Neural progenitor cell (in vitro differentiated cells): ENCODE data around the gene SLC5A8. TPM values are rescaled to one million over a fixed set of nuclear protein-coding genes. Genes with fewer than 3 reads are reported as not detected.

Experiments used
- DNase-seq: peaks from one replicate; pipeline ENCODE4 v3.0.0-alpha.2; 2016; ENCODE audit warnings: low spot score
- H2AFZ ChIP-seq: fragments of 200-600 bp; sonication (generic); replicated peaks from 2 replicates; pipeline ENCODE4 v1.6.1; 2016; ENCODE audit warnings: antibody characterized with exemption
- H3F3A ChIP-seq: fragments of 200-600 bp; sonication (generic); 2 replicates; pipeline ENCODE4 v1.6.1; 2016; ENCODE audit warnings: antibody characterized with exemption, low read depth
- H3K27ac ChIP-seq: fragments of 200-600 bp; sonication (generic); 2 replicates; pipeline ENCODE4 v1.5.1; 2016; ENCODE audit warnings: mild to moderate bottlenecking
- H3K27me3 ChIP-seq: fragments of 200-600 bp; sonication (generic); 2 replicates; pipeline ENCODE4 v1.6.1; 2016; ENCODE audit warnings: mild to moderate bottlenecking, moderate library complexity
- H3K36me3 ChIP-seq: fragments of 200-600 bp; sonication (generic); 2 replicates; pipeline ENCODE4 v1.5.1; 2016
- H3K4me1 ChIP-seq: fragments of 200-600 bp; sonication (generic); 2 replicates; pipeline ENCODE4 v1.6.1; 2016; ENCODE audit warnings: mixed run types
- H3K4me2 ChIP-seq: fragments of 200-600 bp; sonication (generic); 2 replicates; pipeline ENCODE4 v1.6.1; 2016
- H3K4me3 ChIP-seq: fragments of 200-600 bp; sonication (generic); 2 replicates; pipeline ENCODE4 v1.5.1; 2016
- H3K79me2 ChIP-seq: fragments of 200-600 bp; sonication (generic); 2 replicates; pipeline ENCODE4 v1.6.1; 2016; ENCODE audit warnings: low read depth
- H3K9ac ChIP-seq: fragments of 200-600 bp; sonication (generic); 2 replicates; pipeline ENCODE4 v1.6.1; 2016
- H3K9me3 ChIP-seq: fragments of 200-600 bp; sonication (generic); 2 replicates; pipeline ENCODE4 v1.5.1; 2016; ENCODE audit warnings: low read depth
- H4K20me1 ChIP-seq: fragments of 200-600 bp; sonication (generic); 2 replicates; pipeline ENCODE4 v1.6.1; 2016; ENCODE audit warnings: low read depth
- H3K27ac Mint-ChIP-seq: 3 replicates; pipeline ENCODE4 v1.8.0; 2021; ENCODE audit warnings: mixed read lengths
- H3K27me3 Mint-ChIP-seq: 2 replicates; pipeline ENCODE4 v1.8.0; 2022; ENCODE audit warnings: low read depth, mild to moderate bottlenecking, inconsistent platforms, moderate library complexity, mixed read lengths; ENCODE audit not compliant: insufficient read depth
- H3K36me3 Mint-ChIP-seq: 3 replicates; pipeline ENCODE4 v1.8.0; 2021; ENCODE audit warnings: mixed read lengths
- H3K4me1 Mint-ChIP-seq: 3 replicates; pipeline ENCODE4 v1.8.0; 2021; ENCODE audit warnings: mixed read lengths
- H3K4me3 Mint-ChIP-seq: 3 replicates; pipeline ENCODE4 v1.8.0; 2021; ENCODE audit warnings: mild to moderate bottlenecking, moderate library complexity, mixed read lengths
- H3K9me3 Mint-ChIP-seq: 3 replicates; pipeline ENCODE4 v1.8.0; 2020; ENCODE audit warnings: mixed read lengths
- CTCF ChIP-seq: fragments of 200-600 bp; sonication (generic); IDR thresholded peaks from 2 replicates; pipeline ENCODE4 v1.5.1; 2017; ENCODE audit warnings: antibody characterized with exemption, mild to moderate bottlenecking
- EZH2 ChIP-seq: fragments of 200-600 bp; sonication (generic); IDR thresholded peaks from 2 replicates; pipeline ENCODE4 v1.6.1; 2017; ENCODE audit warnings: antibody characterized with exemption, mild to moderate bottlenecking, moderate library complexity
- EZH2phosphoT487 ChIP-seq: fragments of 200-600 bp; sonication (generic); IDR thresholded peaks from 2 replicates; pipeline ENCODE4 v1.6.1; 2017; ENCODE audit warnings: antibody characterized with exemption
- total RNA-seq: library from RNA; depleted of rRNA; stranded (reverse); fragments of >200 nt; gene quantifications from 2 replicates; pipeline ENCODE4 v1.2.3, GENCODE V29; 2015; ENCODE audit warnings: low replicate concordance

SLC5A8 gene
- total RNA-seq, 1 donor from 2014 or later: not detected

- H3K4me3 Mint-ChIP-seq: no peak overlapping the region
- no peak overlapping the region for H3K27ac Mint-ChIP-seq
- H3K79me2 ChIP-seq: no peaks in the 10 kb centered on the region
- DNase-seq: no peak
- no peaks in the 10 kb centered on the region for H3K9me3 Mint-ChIP-seq
- H3K27me3 ChIP-seq: peaks cover 3% of the 10 kb centered on the region
- H3K4me3 ChIP-seq: no peak overlapping the region
- H3K4me1 Mint-ChIP-seq: no peaks in the 10 kb centered on the region
- no peaks in the 10 kb centered on the region for H4K20me1 ChIP-seq
- H3K36me3 Mint-ChIP-seq: no peaks in the 10 kb centered on the region
- no peaks in the 10 kb centered on the region for H3K9me3 ChIP-seq
- no peak overlapping the region for H3K9ac ChIP-seq
- no peak overlapping the region for H3K27ac ChIP-seq
- H2AFZ ChIP-seq: no peak overlapping the region
- no peak overlapping the region for H3K4me2 ChIP-seq
- H3K27me3 Mint-ChIP-seq: peaks cover 4% of the 10 kb centered on the region
- H3K4me1 ChIP-seq: no peaks in the 10 kb centered on the region
- TF ChIP-seq CTCF: no peak
- TF ChIP-seq EZH2: no peak
- no peak for TF ChIP-seq EZH2phosphoT487
- H3K36me3 ChIP-seq: no peaks in the 10 kb centered on the region
- H3F3A ChIP-seq: no peaks in the 10 kb centered on the region
Measured at GRCh38 chr12:101173197-101173749, 36.8 kb downstream of the SLC5A8 start.

GRCh38 chr12:101172316-101172715, 37.7 kb downstream of the SLC5A8 start:
- no peak overlapping the region for H3K27ac Mint-ChIP-seq
- H3K4me3 ChIP-seq: no peak overlapping the region

GRCh38 chr12:101168001-101168400, 42.0 kb downstream of the SLC5A8 start:
- Histone ChIP-seq H3K4me3 (no peak overlapping the region), H2AFZ (no peak overlapping the region), H3K4me1 (no peaks in the 10 kb centered on the region), H3F3A (no peaks in the 10 kb centered on the region), H3K27ac (no peak overlapping the region), H3K9me3 (no peaks in the 10 kb centered on the region), H3K9ac (no peak overlapping the region), H3K79me2 (no peaks in the 10 kb centered on the region), H3K27me3 (no peaks in the 10 kb centered on the region), H3K36me3 (no peaks in the 10 kb centered on the region), H3K4me2 (no peak overlapping the region), H4K20me1 (no peaks in the 10 kb centered on the region)
- Mint-ChIP-seq H3K4me1 (no peaks in the 10 kb centered on the region), H3K4me3 (no peak overlapping the region), H3K36me3 (no peaks in the 10 kb centered on the region), H3K27me3 (peaks cover 4% of the 10 kb centered on the region), H3K9me3 (no peaks in the 10 kb centered on the region), H3K27ac (no peak overlapping the region)
- no peak for DNase-seq
- TF ChIP-seq EZH2phosphoT487: no peak

More at GRCh38 chr12:101172316-101172715, 37.7 kb downstream of the SLC5A8 start:
- Histone ChIP-seq H3K27ac (no peak overlapping the region), H2AFZ (peak overlapping the region; percentile 85), H3K79me2 (no peaks in the 10 kb centered on the region), H3K36me3 (no peaks in the 10 kb centered on the region), H3K9me3 (no peaks in the 10 kb centered on the region), H3K4me1 (no peaks in the 10 kb centered on the region), H3K9ac (no peak overlapping the region), H4K20me1 (no peaks in the 10 kb centered on the region), H3K27me3 (peaks cover 3% of the 10 kb centered on the region), H3K4me2 (no peak overlapping the region), H3F3A (no peaks in the 10 kb centered on the region)
- no peak overlapping the region for H3K4me3 Mint-ChIP-seq
- no peaks in the 10 kb centered on the region for H3K9me3 Mint-ChIP-seq
- peaks cover 4% of the 10 kb centered on the region for H3K27me3 Mint-ChIP-seq
- DNase-seq: peak; percentile 71
- no peaks in the 10 kb centered on the region for H3K4me1 Mint-ChIP-seq
- TF ChIP-seq EZH2 (no peak), CTCF (peak; percentile 63)
- no peaks in the 10 kb centered on the region for H3K36me3 Mint-ChIP-seq

GRCh38 chr12:101166866-101167265, 43.2 kb downstream of the SLC5A8 start:
- Histone ChIP-seq H3K4me1 (no peaks in the 10 kb centered on the region), H2AFZ (no peak overlapping the region), H3K4me3 (no peak overlapping the region), H3K4me2 (no peak overlapping the region), H3K9me3 (no peaks in the 10 kb centered on the region), H3K36me3 (no peaks in the 10 kb centered on the region), H3K27ac (no peak overlapping the region), H3K27me3 (no peaks in the 10 kb centered on the region), H3K9ac (no peak overlapping the region), H4K20me1 (no peaks in the 10 kb centered on the region), H3K79me2 (no peaks in the 10 kb centered on the region), H3F3A (no peaks in the 10 kb centered on the region)
- TF ChIP-seq EZH2phosphoT487 (no peak), CTCF (no peak), EZH2 (no peak)
- Mint-ChIP-seq H3K9me3 (no peaks in the 10 kb centered on the region), H3K27ac (no peak overlapping the region), H3K4me3 (no peak overlapping the region), H3K27me3 (peaks cover 4% of the 10 kb centered on the region), H3K36me3 (no peaks in the 10 kb centered on the region), H3K4me1 (no peaks in the 10 kb centered on the region)
- DNase-seq: no peak
